Adrenal gland (tissue), 12 donors: Measurements from ENCODE around the gene ROR1. TPM values are rescaled to one million over a fixed set of nuclear protein-coding genes. Genes with fewer than 3 reads are reported as not detected.

Source experiments
- DNase-seq, 7 donors: peaks; one replicate each; pipeline ENCODE4 v3.0.0-alpha.2; 2019 to 2020
- H3K27ac ChIP-seq, 5 donors: fragments of 200-600 bp; sonication (generic) in 4 of 5; 1 replicate in 3 of 5; 2 replicates in 2 of 5; pipeline versions ENCODE4 v1.5.1 to v1.8.0; 2016 to 2020; ENCODE audit warnings: mild to moderate bottlenecking in 1 of 5
- H3K27me3 ChIP-seq: fragments of 200-600 bp; 2 replicates; pipeline ENCODE4 v1.8.0; 2021
- H3K36me3 ChIP-seq, 2 donors: fragments of 200-600 bp; replicated peaks in 1 of 2; 1 replicate in 1 of 2; 2 replicates in 1 of 2; pipeline versions ENCODE4 v1.5.1 to v1.8.0; 2018 to 2022
- H3K4me1 ChIP-seq, 2 donors: fragments of 200-600 bp; replicated peaks in 1 of 2; 1 replicate in 1 of 2; 2 replicates in 1 of 2; pipeline versions ENCODE4 v1.5.1 to v1.8.0; 2018 to 2021
- H3K4me3 ChIP-seq, 4 donors: fragments of 200-600 bp; sonication (generic) in 3 of 4; one replicate each; pipeline ENCODE4 v1.5.1; 2016 to 2018
- H3K9me3 ChIP-seq, 3 donors: fragments of 200-600 bp; sonication (generic) in 1 of 3; replicated peaks in 1 of 3; 1 replicate in 2 of 3; 2 replicates in 1 of 3; pipeline versions ENCODE4 v1.5.1 to v1.8.0; 2016 to 2021
- CTCF ChIP-seq, 6 experiments: fragments of 450-650 bp in 4 of 6; fragments of 200-600 bp in 2 of 6; sonication (generic) in 1 of 6; IDR thresholded peaks; 1 replicate in 5 of 6; 2 replicates in 1 of 6; pipeline versions ENCODE4 v1.5.1 to v1.8.0; 2016 to 2021; ENCODE audit warnings: antibody characterized with exemption in 6 of 6, mild to moderate bottlenecking in 2 of 6, moderate library complexity in 1 of 6
- POLR2A ChIP-seq, 2 donors: fragments of 450-650 bp; IDR thresholded peaks; one replicate each; pipeline ENCODE4 v1.6.1; 2017; ENCODE audit warnings: antibody characterized with exemption in 2 of 2, mild to moderate bottlenecking in 2 of 2, moderate library complexity in 1 of 2
- WGBS, 4 donors: extraction: QIAGEN DNeasy Blood & Tissue Kit in 2 of 4; methylation state at CpG; one replicate each; pipeline versions ENCODE4 v1.1.5 to v1.1.7; 2013 to 2017; 5-methylcytosine and 5-hydroxymethylcytosine counted together
- intact Hi-C, 2 donors: fragments of 100-400 bp; cut with DNase I; formaldehyde crosslinking; loops; one replicate each; pipeline versions ENCODE4 v1.14.1 to v1.15.0; 2022 to 2023
- polyA plus RNA-seq, 3 donors: library from polyadenylated mRNA; stranded (reverse); fragments of 200-250 nt in 2 of 3; fragments of 350-450 nt in 1 of 3; fragmentation: Illumina TruSeq in 1 of 3; extraction: RNeasy Lipid Tissue Mini Kit (QIAGEN cat#74804) in 1 of 3; gene quantifications; one replicate each; pipeline ENCODE4 v1.2.3, GENCODE V29; 2013 to 2014
- total RNA-seq, 9 donors: library from RNA; depleted of rRNA in 4 of 9; stranded (reverse); fragments of >200 nt in 4 of 9; fragments of 120-200 nt in 1 of 9; fragmentation: NEBNext Ultra II Directional in 1 of 9; extraction: Animal tissue kit (Norgen Biotek cat#: 25700) in 1 of 9; gene quantifications; one replicate each; pipeline versions ENCODE4 v1.1.0 to v1.2.4, GENCODE V29; 2013 to 2023
- donor health status: healthy with polysubstance abuse.
- donor health status: Bipolar disorder and iron deficiency.
- donor health status: DM: yes; HTN: yes; CAD: no.
- donor health status: DM: no; HTN: no; CAD: no.
- donor health status: DM: no; HTN: no; CAD: no.
- donor health status: DM: yes; HTN: yes; CAD: no.

Gene ROR1
- total and polyA plus RNA-seq, 12 donors = 0.54 to 4.6 (median 2.6) TPM

DNA sequence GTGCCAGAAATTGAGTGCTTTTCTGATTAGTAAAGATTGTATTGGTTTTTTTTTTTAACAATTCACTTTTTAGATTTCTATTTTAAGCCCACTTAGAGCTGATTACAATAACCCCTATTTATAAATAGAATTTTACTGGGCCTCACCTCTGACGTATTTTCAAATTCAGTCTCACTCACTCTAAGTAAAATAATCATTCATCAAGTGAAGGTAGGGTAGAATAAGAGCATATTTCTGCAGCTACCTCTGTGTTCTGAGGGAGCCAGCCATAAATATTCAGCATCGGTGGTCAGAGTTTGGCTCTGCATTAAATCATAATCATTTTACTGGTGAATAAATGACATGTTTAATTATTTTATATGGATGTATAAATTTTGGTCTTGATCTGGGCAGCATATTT, 333.8 kb downstream of the ROR1 start:
- 82 to 86% (median 85%) methylated on average over 2 of the region's 2 CpGs for WGBS, 4 donors
- Histone ChIP-seq H3K36me3 (no peaks in the 10 kb centered on the region), H3K9me3 (no peaks in the 10 kb centered on the region), H3K27ac (no peak overlapping the region), H3K27me3 (no peaks in the 10 kb centered on the region), H3K4me1 (no peaks in the 10 kb centered on the region), H3K4me3 (no peak overlapping the region)
- intact Hi-C loops = no loop called here
- DNase-seq = no peak
- TF ChIP-seq CTCF (IDR thresholded peaks at IDR 0.05) (no peak), POLR2A (IDR thresholded peaks at IDR 0.05) (no peak)

- Histone ChIP-seq H3K9me3 (no peaks in the 10 kb centered on the region), H3K36me3 (no peaks in the 10 kb centered on the region), H3K4me1 (no peaks in the 10 kb centered on the region), H3K27ac (no peak overlapping the region), H3K27me3 (no peaks in the 10 kb centered on the region), H3K4me3 (no peak overlapping the region)
- TF ChIP-seq CTCF (IDR thresholded peaks at IDR 0.05) (no peak), POLR2A (IDR thresholded peaks at IDR 0.05) (no peak)
- 69 to 81% (median 77%) methylated on average over 6 of the region's 6 CpGs for WGBS, 4 donors
- intact Hi-C loops = no loop called here
- DNase-seq = no peak
These were observed 337.3 kb downstream of the ROR1 start for GRCh38 chr1:64110924-64111777.

DNA sequence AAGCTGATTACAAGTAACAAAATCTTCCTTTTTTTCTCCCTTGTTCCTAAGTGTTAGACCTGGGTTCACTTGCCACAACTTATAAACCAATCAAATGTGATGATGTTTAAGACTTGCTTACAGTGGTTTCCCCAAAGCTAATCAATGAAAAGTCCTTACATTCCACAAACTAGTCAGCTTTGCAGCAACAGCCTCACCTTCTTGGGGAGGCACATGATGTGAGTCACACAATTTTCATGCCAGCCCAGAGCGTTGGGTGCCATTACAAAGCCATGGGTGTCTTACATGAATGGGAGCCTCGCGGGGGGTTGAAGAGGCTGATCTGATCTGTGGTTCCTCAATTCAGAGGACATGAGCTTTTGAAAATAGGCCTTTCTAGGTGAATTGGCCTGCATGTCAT, 338.0 kb downstream of the ROR1 start:
- WGBS, 4 donors = 63 to 81% (median 73%) methylated on average over 3 of the region's 3 CpGs
- intact Hi-C loops = no loop called here
- H3K4me1 ChIP-seq = no peaks in the 10 kb centered on the region
- H3K27ac ChIP-seq = no peak overlapping the region
- no peak for DNase-seq
- no peaks in the 10 kb centered on the region for H3K9me3 ChIP-seq
- H3K4me3 ChIP-seq = no peak overlapping the region
- no peaks in the 10 kb centered on the region for H3K27me3 ChIP-seq
- no peaks in the 10 kb centered on the region for H3K36me3 ChIP-seq
- TF ChIP-seq CTCF (IDR thresholded peaks at IDR 0.05) = no peak
- no peak for TF ChIP-seq POLR2A (IDR thresholded peaks at IDR 0.05)

DNA sequence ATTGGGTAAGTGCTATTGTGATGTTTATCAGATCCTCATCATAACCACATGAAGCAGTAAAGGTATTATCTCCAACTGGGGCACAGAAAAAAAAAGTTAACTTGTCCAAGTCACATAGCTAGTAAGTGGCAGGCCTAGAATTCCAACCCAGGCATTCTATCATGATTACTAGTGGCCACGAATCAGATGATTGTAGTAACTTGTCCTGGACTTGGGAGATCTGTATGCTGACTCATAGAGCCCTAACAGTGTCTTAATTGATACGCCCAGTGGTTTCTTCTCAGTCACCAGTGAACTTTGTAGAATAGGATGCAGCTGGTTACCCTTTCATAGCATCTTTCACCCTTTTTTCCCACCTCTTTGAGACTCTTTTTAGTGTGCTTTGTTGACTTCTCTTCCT, 338.5 kb downstream of the ROR1 start:
- Histone ChIP-seq H3K27ac (no peak overlapping the region), H3K9me3 (no peaks in the 10 kb centered on the region), H3K36me3 (no peaks in the 10 kb centered on the region), H3K4me1 (no peaks in the 10 kb centered on the region), H3K27me3 (no peaks in the 10 kb centered on the region), H3K4me3 (no peak overlapping the region)
- intact Hi-C loops = no loop called here
- 79 to 90% (median 82%) methylated on average over 2 of the region's 2 CpGs for WGBS, 4 donors
- no peak for TF ChIP-seq POLR2A (IDR thresholded peaks at IDR 0.05)
- TF ChIP-seq CTCF (IDR thresholded peaks at IDR 0.05) = no peak
- DNase-seq = no peak
